Hepatocyte (in vitro differentiated cells): Measurements from ENCODE around the gene CXCL3. TPM values are rescaled to one million over a fixed set of nuclear protein-coding genes. Genes with fewer than 3 reads are reported as not detected.

Experiments used
- DNase-seq: peaks from one replicate; pipeline ENCODE4 v3.0.0-alpha.2; 2016; ENCODE audit warnings: low spot score
- H2AFZ ChIP-seq: fragments of 200-600 bp; sonication (generic); 2 replicates; pipeline ENCODE4 v1.6.0; 2016; ENCODE audit warnings: antibody characterized with exemption, mild to moderate bottlenecking
- H3K27ac ChIP-seq: fragments of 200-600 bp; sonication (generic); 2 replicates; pipeline ENCODE4 v1.5.1; 2016; ENCODE audit warnings: mild to moderate bottlenecking
- H3K27me3 ChIP-seq: fragments of 200-600 bp; sonication (generic); 2 replicates; pipeline ENCODE4 v1.6.1; 2016
- H3K36me3 ChIP-seq: fragments of 200-600 bp; sonication (generic); replicated peaks from 2 replicates; pipeline ENCODE4 v1.5.1; 2016; ENCODE audit warnings: low read depth; ENCODE audit not compliant: insufficient read depth
- H3K4me1 ChIP-seq: fragments of 200-600 bp; sonication (generic); 2 replicates; pipeline ENCODE4 v1.5.1; 2016; ENCODE audit warnings: mild to moderate bottlenecking, moderate library complexity; ENCODE audit not compliant: insufficient read depth
- H3K4me2 ChIP-seq: fragments of 200-600 bp; sonication (generic); 2 replicates; pipeline ENCODE4 v1.6.0; 2016
- H3K4me3 ChIP-seq: fragments of 200-600 bp; sonication (generic); 2 replicates; pipeline ENCODE4 v1.5.1; 2016; ENCODE audit warnings: mild to moderate bottlenecking
- H3K79me2 ChIP-seq: fragments of 200-600 bp; sonication (generic); 2 replicates; pipeline ENCODE4 v1.6.0; 2017; ENCODE audit warnings: mild to moderate bottlenecking
- H3K9me2 ChIP-seq: fragments of 200-600 bp; sonication (generic); replicated peaks from 2 replicates; pipeline ENCODE4 v1.6.0; 2017; ENCODE audit warnings: mild to moderate bottlenecking; ENCODE audit not compliant: insufficient read depth
- H3K9me3 ChIP-seq: fragments of 200-600 bp; sonication (generic); 2 replicates; pipeline ENCODE4 v1.5.1; 2016; ENCODE audit warnings: low read depth, mild to moderate bottlenecking
- H4K20me1 ChIP-seq: fragments of 200-600 bp; sonication (generic); 2 replicates; pipeline ENCODE4 v1.6.0; 2016; ENCODE audit warnings: mild to moderate bottlenecking; ENCODE audit not compliant: insufficient read depth, poor library complexity, severe bottlenecking
- EZH2 ChIP-seq: fragments of 200-600 bp; sonication (generic); IDR thresholded peaks from 2 replicates; pipeline ENCODE4 v1.6.1; 2016; ENCODE audit warnings: antibody characterized with exemption, mild to moderate bottlenecking, borderline replicate concordance
- EZH2phosphoT487 ChIP-seq: fragments of 200-600 bp; sonication (generic); IDR thresholded peaks from one replicate; pipeline ENCODE4 v1.6.1; 2018; ENCODE audit warnings: antibody characterized with exemption, mild to moderate bottlenecking, low read depth, moderate library complexity; ENCODE audit not compliant: unreplicated experiment, severe bottlenecking
- WGBS: methylation state at CpG from one replicate; pipeline ENCODE4 v1.1.6; 2016; ENCODE audit warnings: low lambda C conversion rate; ENCODE audit errors: missing lambda C conversion rate; 5-methylcytosine and 5-hydroxymethylcytosine counted together
- polyA plus RNA-seq: library from polyadenylated mRNA; unstranded; fragments of >200 nt; fragmentation: Nextera tagmentation; extraction: Ambion mirVana; gene quantifications from 2 replicates; pipeline ENCODE4 v1.2.1, GENCODE V29; 2016
- total RNA-seq: library from RNA; depleted of rRNA; stranded (reverse); fragments of >200 nt; gene quantifications from 2 replicates; pipeline ENCODE4 v1.2.3, GENCODE V29; 2014
- TF ChIP-seq, protein P1 (sequence below): fragments of 200-600 bp; sonication (generic); IDR thresholded peaks from 2 replicates; pipeline ENCODE4 v1.5.1; 2016; ENCODE audit warnings: antibody characterized with exemption, mild to moderate bottlenecking; ENCODE audit not compliant: poor library complexity

The CXCL3 gene
- total and polyA plus RNA-seq, 2 experiments from 2014 or later = 12.9 to 77.1 TPM

DNA sequence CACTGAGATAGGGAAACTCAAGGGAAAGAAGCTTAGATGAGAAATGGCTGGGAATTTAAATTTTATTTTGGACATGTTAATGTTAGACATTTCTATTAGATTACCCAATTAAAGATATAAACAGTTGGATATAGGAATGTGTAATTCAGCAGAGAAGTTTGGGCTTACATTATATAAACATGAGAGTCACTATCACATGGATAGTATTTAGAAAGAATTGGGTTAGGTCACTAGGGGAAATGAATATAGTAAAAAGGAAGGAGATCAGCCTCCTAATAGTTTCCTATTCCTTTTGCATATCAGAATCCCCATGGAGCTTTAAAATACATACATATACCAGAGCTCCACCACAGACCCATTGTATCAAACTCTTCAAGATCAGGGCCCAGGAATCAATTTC is 20.4 kb downstream of the CXCL3 start:
- no peak overlapping the region for H3K4me2 ChIP-seq
- H3K79me2 ChIP-seq = no peaks in the 10 kb centered on the region
- no peaks in the 10 kb centered on the region for H3K4me1 ChIP-seq
- H4K20me1 ChIP-seq = no peaks in the 10 kb centered on the region
- H3K4me3 ChIP-seq = no peak overlapping the region
- DNase-seq = no peak
- H2AFZ ChIP-seq = no peak overlapping the region
- no peaks in the 10 kb centered on the region for H3K27me3 ChIP-seq
- no peak overlapping the region for H3K27ac ChIP-seq
- no peaks in the 10 kb centered on the region for H3K9me2 ChIP-seq
- TF ChIP-seq EZH2 (no peak), EZH2phosphoT487 (no peak)
- TF ChIP-seq, protein P1, sequence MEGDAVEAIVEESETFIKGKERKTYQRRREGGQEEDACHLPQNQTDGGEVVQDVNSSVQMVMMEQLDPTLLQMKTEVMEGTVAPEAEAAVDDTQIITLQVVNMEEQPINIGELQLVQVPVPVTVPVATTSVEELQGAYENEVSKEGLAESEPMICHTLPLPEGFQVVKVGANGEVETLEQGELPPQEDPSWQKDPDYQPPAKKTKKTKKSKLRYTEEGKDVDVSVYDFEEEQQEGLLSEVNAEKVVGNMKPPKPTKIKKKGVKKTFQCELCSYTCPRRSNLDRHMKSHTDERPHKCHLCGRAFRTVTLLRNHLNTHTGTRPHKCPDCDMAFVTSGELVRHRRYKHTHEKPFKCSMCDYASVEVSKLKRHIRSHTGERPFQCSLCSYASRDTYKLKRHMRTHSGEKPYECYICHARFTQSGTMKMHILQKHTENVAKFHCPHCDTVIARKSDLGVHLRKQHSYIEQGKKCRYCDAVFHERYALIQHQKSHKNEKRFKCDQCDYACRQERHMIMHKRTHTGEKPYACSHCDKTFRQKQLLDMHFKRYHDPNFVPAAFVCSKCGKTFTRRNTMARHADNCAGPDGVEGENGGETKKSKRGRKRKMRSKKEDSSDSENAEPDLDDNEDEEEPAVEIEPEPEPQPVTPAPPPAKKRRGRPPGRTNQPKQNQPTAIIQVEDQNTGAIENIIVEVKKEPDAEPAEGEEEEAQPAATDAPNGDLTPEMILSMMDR = no peak
- H3K36me3 ChIP-seq = no peaks in the 10 kb centered on the region
- H3K9me3 ChIP-seq = no peaks in the 10 kb centered on the region

DNA sequence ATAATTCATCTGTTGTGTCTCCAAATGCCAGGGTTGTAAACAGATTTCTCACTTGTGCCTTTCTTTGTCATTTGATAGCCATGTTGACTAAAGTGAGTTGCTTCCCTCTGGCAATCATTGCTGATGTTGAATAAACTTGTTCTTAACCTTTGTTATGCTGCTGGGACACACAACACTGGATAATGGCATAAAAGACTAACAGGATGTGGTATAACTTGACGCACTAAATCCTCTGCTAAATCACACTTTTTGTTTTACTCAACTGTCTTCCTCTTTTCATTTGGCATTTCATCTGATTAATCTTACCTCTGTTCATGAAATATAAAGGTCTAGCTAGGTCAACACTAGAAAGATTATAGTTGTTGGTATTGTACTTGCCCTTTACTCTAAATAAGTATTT is 22.4 kb downstream of the CXCL3 start:
- H3K4me3 ChIP-seq = no peak overlapping the region
- TF ChIP-seq EZH2 (no peak), EZH2phosphoT487 (no peak)
- TF ChIP-seq, protein P1 = no peak
- H3K9me3 ChIP-seq = no peaks in the 10 kb centered on the region
- 44% methylated on average over 1 of the region's 1 CpG for WGBS
- no peaks in the 10 kb centered on the region for H3K79me2 ChIP-seq
- H3K4me1 ChIP-seq = no peaks in the 10 kb centered on the region
- H3K27me3 ChIP-seq = no peaks in the 10 kb centered on the region
- no peaks in the 10 kb centered on the region for H3K36me3 ChIP-seq
- no peak overlapping the region for H3K4me2 ChIP-seq
- no peak overlapping the region for H3K27ac ChIP-seq
- H3K9me2 ChIP-seq = no peaks in the 10 kb centered on the region
- H4K20me1 ChIP-seq = no peaks in the 10 kb centered on the region
- H2AFZ ChIP-seq = no peak overlapping the region
- DNase-seq = no peak

GRCh38 chr4:74015126-74015780 is 23.2 kb downstream of the CXCL3 start:
- H3K4me2 ChIP-seq = no peak overlapping the region
- TF ChIP-seq, protein P1 = no peak
- TF ChIP-seq EZH2phosphoT487 = no peak
- TF ChIP-seq EZH2 = no peak
- H3K36me3 ChIP-seq = no peaks in the 10 kb centered on the region
- no peak for DNase-seq
- H3K9me3 ChIP-seq = no peaks in the 10 kb centered on the region
- 97% methylated on average over 3 of the region's 3 CpGs for WGBS
- H3K4me1 ChIP-seq = no peaks in the 10 kb centered on the region
- no peaks in the 10 kb centered on the region for H3K9me2 ChIP-seq
- H3K27me3 ChIP-seq = no peaks in the 10 kb centered on the region
- H3K79me2 ChIP-seq = no peaks in the 10 kb centered on the region
- H3K4me3 ChIP-seq = no peak overlapping the region
- H2AFZ ChIP-seq = no peak overlapping the region
- H3K27ac ChIP-seq = no peak overlapping the region
- no peaks in the 10 kb centered on the region for H4K20me1 ChIP-seq

DNA sequence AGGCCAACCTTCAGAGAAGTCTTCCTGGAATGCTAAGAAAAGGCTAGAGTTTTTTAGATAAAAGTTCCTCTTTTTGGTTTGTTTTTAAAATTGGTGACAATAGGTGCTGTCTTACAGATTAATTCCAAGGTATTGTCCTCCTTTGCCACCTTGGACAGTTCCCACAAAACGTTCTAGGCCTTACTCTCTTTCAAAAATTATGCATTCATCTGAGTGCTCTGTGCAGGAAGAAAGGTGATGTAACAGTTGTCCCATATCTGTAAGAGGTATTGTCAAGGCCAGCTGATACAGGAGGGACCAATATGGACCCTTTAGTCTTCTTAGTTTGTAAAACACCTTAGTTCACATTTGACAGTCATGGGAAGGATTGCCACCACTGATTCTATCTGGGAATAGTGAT is 24.2 kb downstream of the CXCL3 start:
- no peaks in the 10 kb centered on the region for H3K9me3 ChIP-seq
- DNase-seq = no peak
- no peaks in the 10 kb centered on the region for H3K79me2 ChIP-seq
- H3K27ac ChIP-seq = no peak overlapping the region
- 41% methylated on average over 1 of the region's 1 CpG for WGBS
- H3K4me2 ChIP-seq = no peak overlapping the region
- H3K4me3 ChIP-seq = no peak overlapping the region
- H3K9me2 ChIP-seq = no peaks in the 10 kb centered on the region
- H3K4me1 ChIP-seq = no peaks in the 10 kb centered on the region
- no peaks in the 10 kb centered on the region for H3K36me3 ChIP-seq
- H3K27me3 ChIP-seq = no peaks in the 10 kb centered on the region
- TF ChIP-seq EZH2 (no peak), EZH2phosphoT487 (no peak)
- TF ChIP-seq, protein P1 = no peak
- H4K20me1 ChIP-seq = no peaks in the 10 kb centered on the region
- no peak overlapping the region for H2AFZ ChIP-seq
